Fibroblast of lung (primary cell): ENCODE measurements around the gene MIEN1. TPM values are rescaled to one million over a fixed set of nuclear protein-coding genes. Genes with fewer than 3 reads are reported as not detected.

Experiments used
- DNase-seq, 2 donors: peaks; one replicate each; pipeline versions ENCODE4 v3.0.0 to v3.0.0-alpha.2; 2010; ENCODE audit warnings: low read depth in 2 of 2
- H2AFZ ChIP-seq: 2 replicates; pipeline ENCODE4 v1.5.1; 2012; ENCODE audit warnings: low read length, control low read depth, inconsistent platforms
- H3K27ac ChIP-seq: 2 replicates; pipeline ENCODE4 v1.5.1; 2011; ENCODE audit warnings: low read length, control low read depth; ENCODE audit not compliant: insufficient read depth
- H3K27me3 ChIP-seq: 2 replicates; pipeline ENCODE4 v1.5.1; 2011; ENCODE audit warnings: mild to moderate bottlenecking, low read length; ENCODE audit not compliant: control insufficient read depth, insufficient read depth
- H3K36me3 ChIP-seq: 2 replicates; pipeline ENCODE4 v1.5.1; 2011; ENCODE audit warnings: low read length; ENCODE audit not compliant: control insufficient read depth, insufficient read depth
- H3K4me1 ChIP-seq: 2 replicates; pipeline ENCODE4 v1.5.1; 2011; ENCODE audit warnings: low read length; ENCODE audit not compliant: control insufficient read depth, insufficient read depth; ENCODE audit errors: extremely low read depth
- H3K4me2 ChIP-seq: 2 replicates; pipeline ENCODE4 v1.5.1; 2011; ENCODE audit warnings: low read length, control low read depth; ENCODE audit not compliant: insufficient read depth; ENCODE audit errors: extremely low read depth
- H3K4me3 ChIP-seq, 4 experiments: fragments of 200-600 bp in 1 of 4; sonication (generic) in 1 of 4; replicated peaks in 1 of 4; 2 replicates each; pipeline ENCODE4 v1.5.1; 2011 to 2016; ENCODE audit warnings: low read length in 4 of 4, low read depth in 3 of 4, mild to moderate bottlenecking in 3 of 4, control low read depth in 2 of 4, inconsistent platforms in 1 of 4, mixed read lengths in 1 of 4; ENCODE audit not compliant: insufficient read depth in 1 of 4; ENCODE audit errors: control extremely low read depth in 1 of 4
- H3K79me2 ChIP-seq: 2 replicates; pipeline ENCODE4 v1.5.1; 2012; ENCODE audit warnings: mild to moderate bottlenecking, low read length, inconsistent platforms; ENCODE audit not compliant: control insufficient read depth, insufficient read depth
- H3K9ac ChIP-seq: 2 replicates; pipeline ENCODE4 v1.5.1; 2011; ENCODE audit warnings: mild to moderate bottlenecking, low read length, control low read depth; ENCODE audit not compliant: insufficient read depth
- H3K9me3 ChIP-seq: 2 replicates; pipeline ENCODE4 v1.5.1; 2012; ENCODE audit warnings: low read depth, low read length; ENCODE audit not compliant: control insufficient read depth, insufficient read depth
- H4K20me1 ChIP-seq: 2 replicates; pipeline ENCODE4 v1.5.1; 2011; ENCODE audit warnings: low read length; ENCODE audit not compliant: control insufficient read depth, insufficient read depth; ENCODE audit errors: extremely low read depth
- CTCF ChIP-seq, 2 donors: IDR thresholded peaks in 1 of 2; conservative IDR thresholded peaks in 1 of 2; 1 replicate in 1 of 2; 2 replicates in 1 of 2; pipeline ENCODE4 v1.5.1; 2011 to 2012; ENCODE audit warnings: low read length in 2 of 2, control low read depth in 1 of 2, inconsistent platforms in 1 of 2, low read depth in 1 of 2, mild to moderate bottlenecking in 1 of 2
- EZH2 ChIP-seq: IDR thresholded peaks from 2 replicates; pipeline ENCODE4 v1.5.1; 2012; ENCODE audit warnings: low read length, control low read depth, mild to moderate bottlenecking; ENCODE audit errors: missing control alignments
- polyA plus RNA-seq, 2 donors: library from polyadenylated mRNA; depleted of rRNA in 1 of 2; stranded (reverse) in 1 of 2; unstranded in 1 of 2; fragments of >200 nt; gene quantifications; 2 replicates each; pipeline ENCODE4 v1.2.1, GENCODE V29; 2011 to 2012; ENCODE audit warnings: missing spikeins in 1 of 2
- total RNA-seq: library from RNA; depleted of rRNA; stranded (reverse); fragments of >200 nt; gene quantifications from 2 replicates; pipeline ENCODE4 v1.2.1, GENCODE V29; 2014

Gene MIEN1
- total and polyA plus RNA-seq, 2 donors (not counting 1 experiment from before 2014, with no cell fraction given): 25.6 to 58.0 TPM

GRCh38 chr17:39737206-39737759, 7.0 kb upstream of the MIEN1 start:
- no peaks in the 10 kb centered on the region for H3K36me3 ChIP-seq
- H3K4me1 ChIP-seq: peaks cover 8% of the 10 kb centered on the region
- no peak overlapping the region for H3K9ac ChIP-seq
- no peak for DNase-seq
- H3K4me2 ChIP-seq: no peak overlapping the region
- no peak overlapping the region for H3K4me3 ChIP-seq
- no peaks in the 10 kb centered on the region for H3K9me3 ChIP-seq
- H3K27me3 ChIP-seq: peaks cover 7% of the 10 kb centered on the region
- H3K79me2 ChIP-seq: no peaks in the 10 kb centered on the region
- TF ChIP-seq CTCF (conservative IDR thresholded peaks at IDR 0.05 in 1 of 2, IDR thresholded peaks at IDR 0.05 in 1 of 2; ENCODE audit: low read depth in 1 of 2, low read length in 2 of 2): no peak
- TF ChIP-seq EZH2: no peak
- no peaks in the 10 kb centered on the region for H4K20me1 ChIP-seq
- H3K27ac ChIP-seq: no peak overlapping the region
- H2AFZ ChIP-seq: no peak overlapping the region

- H3K27me3 ChIP-seq: peaks cover 7% of the 10 kb centered on the region
- H3K79me2 ChIP-seq: no peaks in the 10 kb centered on the region
- H3K9ac ChIP-seq: no peak overlapping the region
- no peak overlapping the region for H3K4me2 ChIP-seq
- H3K9me3 ChIP-seq: no peaks in the 10 kb centered on the region
- no peak overlapping the region for H2AFZ ChIP-seq
- no peaks in the 10 kb centered on the region for H3K36me3 ChIP-seq
- H3K27ac ChIP-seq: no peak overlapping the region
- TF ChIP-seq EZH2: no peak
- TF ChIP-seq CTCF (conservative IDR thresholded peaks at IDR 0.05 in 1 of 2, IDR thresholded peaks at IDR 0.05 in 1 of 2; ENCODE audit: low read depth in 1 of 2, low read length in 2 of 2): no peak
- H4K20me1 ChIP-seq: no peaks in the 10 kb centered on the region
- no peak overlapping the region for H3K4me3 ChIP-seq
- no peak for DNase-seq
- peaks cover 8% of the 10 kb centered on the region for H3K4me1 ChIP-seq
Observed at GRCh38 chr17:39736319-39737165, 6.2 kb upstream of the MIEN1 start.

- DNase-seq: no peak
- TF ChIP-seq EZH2: no peak
- TF ChIP-seq CTCF (conservative IDR thresholded peaks at IDR 0.05 in 1 of 2, IDR thresholded peaks at IDR 0.05 in 1 of 2; ENCODE audit: low read depth in 1 of 2, low read length in 2 of 2): no peak
Observed at GRCh38 chr17:39735882-39736281, 5.5 kb upstream of the MIEN1 start.

More at GRCh38 chr17:39735882-39736281, 5.5 kb upstream of the MIEN1 start:
- Histone ChIP-seq H3K27me3 (peaks cover 7% of the 10 kb centered on the region), H3K4me2 (no peak overlapping the region), H3K27ac (no peak overlapping the region), H2AFZ (no peak overlapping the region), H3K9ac (no peak overlapping the region), H3K4me3 (no peak overlapping the region), H3K9me3 (no peaks in the 10 kb centered on the region), H4K20me1 (no peaks in the 10 kb centered on the region), H3K36me3 (no peaks in the 10 kb centered on the region), H3K4me1 (peaks cover 8% of the 10 kb centered on the region), H3K79me2 (no peaks in the 10 kb centered on the region)
